ENCODE measurements around the gene DHRS3.
A peak's percentile ranks its signal among the peaks of the same experiment; 100 is the strongest.
"Not testable (repeated sequence)": the region's sequence is repeated elsewhere in the genome, so short reads cannot be mapped to it uniquely, and the experiment has no call there.

Gene DHRS3

GRCh38 chr1:12657060-12657884 lies 39.3 kb upstream of the DHRS3 start:
- no peak for DNase-seq (ENCODE audit: low read depth in 2 of 2)
- no peak overlapping the region for H3K4me3 ChIP-seq (replicated peaks in 1 of 2; ENCODE audit: low read depth in 2 of 2, low read length in 2 of 2)
- no peak for TF ChIP-seq CTCF (IDR thresholded peaks at IDR 0.05; ENCODE audit: low read depth, low read length)

GRCh38 chr1:12656575-12656974 lies 38.6 kb upstream of the DHRS3 start:
- H3K4me3 ChIP-seq (replicated peaks in 1 of 2; ENCODE audit: low read depth in 2 of 2, low read length in 2 of 2): no peak overlapping the region
- no peak for DNase-seq (ENCODE audit: low read depth in 2 of 2)
- no peak for TF ChIP-seq CTCF (IDR thresholded peaks at IDR 0.05; ENCODE audit: low read depth, low read length)

- H3K4me3 ChIP-seq (replicated peaks in 1 of 2; ENCODE audit: low read depth in 2 of 2, low read length in 2 of 2): no peak overlapping the region
- no peak for TF ChIP-seq CTCF (IDR thresholded peaks at IDR 0.05; ENCODE audit: low read depth, low read length)
- no peak for DNase-seq (ENCODE audit: low read depth in 2 of 2)
Observed at GRCh38 chr1:12654657-12655056, 36.6 kb upstream of the DHRS3 start.

GRCh38 chr1:12654004-12654567 lies 36.1 kb upstream of the DHRS3 start:
- no peak for TF ChIP-seq CTCF (IDR thresholded peaks at IDR 0.05; ENCODE audit: low read depth, low read length)
- H3K4me3 ChIP-seq (replicated peaks in 1 of 2; ENCODE audit: low read depth in 2 of 2, low read length in 2 of 2): no peak overlapping the region
- peak; percentile 35 to 53 for DNase-seq (ENCODE audit: low read depth in 2 of 2)

GRCh38 chr1:12649971-12650421 lies 32.0 kb upstream of the DHRS3 start:
- no peak for TF ChIP-seq CTCF (IDR thresholded peaks at IDR 0.05; ENCODE audit: low read depth, low read length)
- peak; percentile 47 to 71 for DNase-seq (ENCODE audit: low read depth in 2 of 2)
- no peak overlapping the region for H3K4me3 ChIP-seq (replicated peaks in 1 of 2; ENCODE audit: low read depth in 2 of 2, low read length in 2 of 2)

- TF ChIP-seq CTCF (IDR thresholded peaks at IDR 0.05; ENCODE audit: low read depth, low read length): no peak
- no peak for DNase-seq (ENCODE audit: low read depth in 2 of 2)
- H3K4me3 ChIP-seq (replicated peaks in 1 of 2; ENCODE audit: low read depth in 2 of 2, low read length in 2 of 2): no peak overlapping the region
Observed at GRCh38 chr1:12648741-12649140, 30.7 kb upstream of the DHRS3 start.

GRCh38 chr1:12645401-12645800 lies 27.4 kb upstream of the DHRS3 start:
- not testable (repeated sequence) for H3K4me3 ChIP-seq (replicated peaks in 1 of 2; ENCODE audit: low read depth in 2 of 2, low read length in 2 of 2); DNase-seq (ENCODE audit: low read depth in 2 of 2)

Data from cardiac fibroblast (primary cell).